Common myeloid progenitor, CD34-positive (primary cell): ENCODE results near the gene AKAP13.
"Not testable (repeated sequence)": the region's sequence is repeated elsewhere in the genome, so short reads cannot be mapped to it uniquely, and the experiment has no call there.

ENCODE experiments used
- CTCF ChIA-PET: fragments of 350-600 bp; sonication (Branson Sonifier 250); formaldehyde crosslinking; loops from one replicate; lab custom pipeline; 2021; ENCODE audit warnings: antibody characterized with exemption; lab: Charles Lee
- POLR2A ChIA-PET: fragments of 350-600 bp; sonication (Branson Sonifier 250); formaldehyde crosslinking; loops from one replicate; lab custom pipeline; 2021; ENCODE audit warnings: antibody characterized with exemption; lab: Charles Lee
- DNase-seq, 3 donors: peaks; one replicate each; pipeline versions ENCODE4 v3.0.0 to v3.0.0-alpha.2; 2013
- H3K27ac ChIP-seq, 2 experiments: 1 replicate in 1 of 2; 2 replicates in 1 of 2; pipeline ENCODE4 v1.7.0; 2013; ENCODE audit warnings: inconsistent platforms in 2 of 2, low read length in 2 of 2, mild to moderate bottlenecking in 2 of 2, low read depth in 1 of 2, moderate library complexity in 1 of 2; ENCODE audit not compliant: severe bottlenecking in 2 of 2, insufficient read depth in 1 of 2, poor library complexity in 1 of 2
- H3K27me3 ChIP-seq, 5 experiments: replicated peaks in 2 of 5; 1 replicate in 3 of 5; 2 replicates in 2 of 5; pipeline versions ENCODE4 v1.6.1 to v1.7.0; 2013; ENCODE audit warnings: low read length in 4 of 5, mild to moderate bottlenecking in 2 of 5, moderate library complexity in 2 of 5, inconsistent platforms in 1 of 5; ENCODE audit not compliant: insufficient read depth in 5 of 5, control insufficient read depth in 4 of 5
- H3K36me3 ChIP-seq, 4 experiments: 1 replicate in 2 of 4; 2 replicates in 2 of 4; pipeline versions ENCODE4 v1.6.1 to v1.7.0; 2013; ENCODE audit warnings: low read length in 3 of 4, control low read depth in 1 of 4, mild to moderate bottlenecking in 1 of 4; ENCODE audit not compliant: control insufficient read depth in 4 of 4, insufficient read depth in 4 of 4
- H3K4me1 ChIP-seq, 4 experiments: 1 replicate in 3 of 4; 2 replicates in 1 of 4; pipeline versions ENCODE4 v1.6.1 to v1.7.1; 2013; ENCODE audit warnings: low read length in 3 of 4, mild to moderate bottlenecking in 3 of 4, control low read depth in 1 of 4, inconsistent platforms in 1 of 4, moderate library complexity in 1 of 4; ENCODE audit not compliant: control insufficient read depth in 4 of 4, insufficient read depth in 4 of 4; ENCODE audit errors: control extremely low read depth in 1 of 4
- H3K4me3 ChIP-seq, 7 experiments: 1 replicate in 4 of 7; 2 replicates in 3 of 7; pipeline versions ENCODE4 v1.5.1 to v1.7.0; 2013; ENCODE audit warnings: mild to moderate bottlenecking in 7 of 7, low read length in 6 of 7, moderate library complexity in 6 of 7, inconsistent platforms in 2 of 7, low read depth in 2 of 7, control low read depth in 1 of 7; ENCODE audit not compliant: insufficient read depth in 4 of 7, control insufficient read depth in 1 of 7; ENCODE audit errors: extremely low read depth in 1 of 7
- H3K9me3 ChIP-seq, 5 experiments: 1 replicate in 4 of 5; 2 replicates in 1 of 5; pipeline versions ENCODE4 v1.6.1 to v1.7.1; 2013; ENCODE audit warnings: low read length in 4 of 5, mild to moderate bottlenecking in 2 of 5, inconsistent platforms in 1 of 5, low read depth in 1 of 5, moderate library complexity in 1 of 5; ENCODE audit not compliant: control insufficient read depth in 4 of 5, insufficient read depth in 2 of 5; ENCODE audit errors: control extremely low read depth in 1 of 5
- WGBS: methylation state at CpG from one replicate; pipeline ENCODE4 v1.1.5; 2013; ENCODE audit not compliant: insufficient coverage; 5-methylcytosine and 5-hydroxymethylcytosine counted together

Gene AKAP13

GRCh38 chr15:85335193-85335942 lies 45.0 kb upstream of the AKAP13 start:
- no peak overlapping the region for H3K4me3 ChIP-seq
- CTCF ChIA-PET, result no interaction called here
- peaks cover 0 to 15% (median 10%) of the 10 kb centered on the region in 4 experiments for H3K4me1 ChIP-seq
- DNase-seq, result no peak
- POLR2A ChIA-PET, result no interaction called here
- H3K36me3 ChIP-seq, result no peaks in the 10 kb centered on the region
- no peaks in the 10 kb centered on the region for H3K27me3 ChIP-seq
- no peak overlapping the region for H3K27ac ChIP-seq
- no peaks in the 10 kb centered on the region for H3K9me3 ChIP-seq
- 96% methylated on average over 13 of the region's 13 CpGs for WGBS

- H3K4me1 ChIP-seq, result peaks cover 0 to under 1% (median 0%) of the 10 kb centered on the region in 4 experiments
- no peaks in the 10 kb centered on the region for H3K9me3 ChIP-seq
- no peaks in the 10 kb centered on the region for H3K36me3 ChIP-seq
- 74% methylated on average over 3 of the region's 5 CpGs for WGBS
- H3K4me3 ChIP-seq, result no peak overlapping the region
- CTCF ChIA-PET, result interaction anchor here (0.6 to 1.5 kb wide), 2 partner anchors 18 to 24 kb away, joined by 3 to 4 read pairs; no protein-coding TSS in a partner anchor
- POLR2A ChIA-PET, result no interaction called here
- no peak for DNase-seq
- no peaks in the 10 kb centered on the region for H3K27me3 ChIP-seq
- no peak overlapping the region for H3K27ac ChIP-seq
These were observed 43.5 kb upstream of the AKAP13 start for GRCh38 chr15:85336880-85337279.

GRCh38 chr15:85337425-85338074 lies 42.9 kb upstream of the AKAP13 start:
- Histone ChIP-seq H3K36me3 (no peaks in the 10 kb centered on the region), H3K27me3 (no peaks in the 10 kb centered on the region), H3K27ac (no peak overlapping the region), H3K9me3 (no peaks in the 10 kb centered on the region), H3K4me1 (no peaks in the 10 kb centered on the region), H3K4me3 (no peak overlapping the region)
- ChIA-PET CTCF (interaction anchor here (1.0 to 1.5 kb wide), 2 partner anchors 19 to 77 kb away, joined by 3 to 4 read pairs; no protein-coding TSS in a partner anchor), POLR2A (no interaction called here)
- WGBS, result 89% methylated on average over 8 of the region's 9 CpGs
- DNase-seq, result no peak

GRCh38 chr15:85340321-85340665 lies 40.1 kb upstream of the AKAP13 start:
- H3K36me3 ChIP-seq, result no peaks in the 10 kb centered on the region
- H3K9me3 ChIP-seq, result no peaks in the 10 kb centered on the region
- ChIA-PET POLR2A (no interaction called here), CTCF (interaction anchor here (1.1 kb wide), 1 partner anchor 8 kb away, joined by 4 read pairs; no protein-coding TSS in a partner anchor)
- H3K4me1 ChIP-seq, result no peaks in the 10 kb centered on the region
- no peak for DNase-seq
- 100% methylated on average over 1 of the region's 1 CpG for WGBS
- H3K4me3 ChIP-seq, result no peak overlapping the region
- no peak overlapping the region for H3K27ac ChIP-seq
- no peaks in the 10 kb centered on the region for H3K27me3 ChIP-seq

GRCh38 chr15:85340852-85341251 lies 39.6 kb upstream of the AKAP13 start:
- Histone ChIP-seq H3K9me3 (no peaks in the 10 kb centered on the region), H3K36me3 (no peaks in the 10 kb centered on the region), H3K27ac (no peak overlapping the region), H3K4me1 (no peaks in the 10 kb centered on the region), H3K27me3 (no peaks in the 10 kb centered on the region), H3K4me3 (no peak overlapping the region)
- no peak for DNase-seq
- CTCF ChIA-PET, result interaction anchor here (1.1 kb wide), 1 partner anchor 8 kb away, joined by 4 read pairs; no protein-coding TSS in a partner anchor
- POLR2A ChIA-PET, result no interaction called here

GRCh38 chr15:85342163-85342562 lies 38.2 kb upstream of the AKAP13 start:
- H3K4me3 ChIP-seq, POLR2A ChIA-PET, H3K4me1 ChIP-seq, H3K36me3 ChIP-seq, DNase-seq, H3K9me3 ChIP-seq, H3K27ac ChIP-seq, CTCF ChIA-PET, H3K27me3 ChIP-seq: not testable (repeated sequence)
- WGBS, result 70% methylated on average over 2 of the region's 6 CpGs

- H3K9me3 ChIP-seq, H3K4me3 ChIP-seq, H3K27me3 ChIP-seq, CTCF ChIA-PET, H3K4me1 ChIP-seq, POLR2A ChIA-PET, H3K36me3 ChIP-seq, DNase-seq, H3K27ac ChIP-seq: not testable (repeated sequence)
- WGBS, result no CpG with 5 or more reads among the region's 5 CpGs
These were observed 37.0 kb upstream of the AKAP13 start for GRCh38 chr15:85343443-85343842.
